GM18498 (cell line): Measurements from ENCODE around the gene MYO15A.

Source experiments
- ATAC-seq: cut with Tn5 transposase; IDR thresholded peaks from one replicate; pipeline ENCODE4 v1.9.1; 2021; ENCODE audit warnings: mild to moderate bottlenecking, moderate library complexity; ENCODE audit not compliant: unreplicated experiment

The MYO15A gene

GRCh38 chr17:18122990-18123753, 14.6 kb downstream of the MYO15A start:
- ATAC-seq: no peak

DNA sequence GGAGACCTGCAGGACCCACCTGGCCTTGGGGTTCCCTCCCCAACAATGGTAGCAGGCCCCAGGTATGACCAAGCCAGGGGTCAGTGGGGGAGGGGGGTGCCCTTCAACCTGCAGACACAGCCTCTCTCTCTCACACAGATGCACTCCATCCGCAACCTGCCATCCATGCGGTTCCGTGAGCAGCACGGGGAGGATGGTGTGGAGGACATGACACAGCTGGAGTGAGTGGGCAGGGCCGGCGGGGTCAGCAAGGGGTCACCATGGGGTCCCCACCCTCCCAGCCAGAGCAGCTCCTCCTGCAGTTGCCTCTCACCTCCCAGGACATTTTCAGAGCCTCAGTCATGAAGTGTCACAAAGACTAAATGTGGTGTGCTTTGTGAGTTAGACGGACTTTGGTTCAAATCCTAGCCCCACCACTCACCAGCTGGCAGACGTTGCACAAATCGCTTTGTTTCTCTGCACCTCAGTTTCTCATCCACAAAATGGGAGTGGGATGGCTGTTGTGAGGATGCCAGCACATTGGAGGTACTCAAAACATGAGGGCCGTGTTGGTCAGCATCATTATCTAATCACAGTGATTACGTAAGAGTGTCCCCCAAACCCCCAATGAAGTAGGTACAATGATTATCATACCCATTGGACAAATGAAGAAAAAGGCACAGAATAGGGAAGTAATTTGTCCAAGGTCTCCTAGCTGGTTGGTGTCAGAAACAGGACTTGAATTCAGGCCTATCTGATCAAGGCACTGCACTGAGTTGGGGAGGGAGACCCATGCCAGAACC, 16.0 kb downstream of the MYO15A start:
- no peak for ATAC-seq

- no peak for ATAC-seq
Observed at GRCh38 chr17:18129041-18129502, 20.5 kb downstream of the MYO15A start.

DNA sequence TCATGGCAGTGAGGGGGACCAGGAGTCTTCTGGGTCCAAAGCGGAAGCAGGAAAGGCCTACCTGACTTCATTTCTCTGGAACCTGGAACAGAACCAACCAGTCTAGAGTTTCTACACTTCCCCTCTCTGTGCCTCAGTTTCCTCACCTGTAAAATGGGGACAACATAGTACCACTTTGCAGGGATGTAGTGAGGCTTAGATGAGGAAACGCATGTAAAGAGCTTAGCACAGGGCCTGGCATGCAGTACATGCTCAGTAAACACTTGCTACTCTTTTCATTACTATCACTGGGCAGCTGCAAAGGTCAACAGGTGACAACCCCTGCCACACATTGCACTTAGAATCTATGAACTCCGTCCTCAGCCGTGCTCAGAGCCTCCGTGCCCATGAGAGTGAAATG, 24.2 kb downstream of the MYO15A start:
- ATAC-seq: no peak

- ATAC-seq: no peak
Observed at GRCh38 chr17:18136357-18136756, 27.8 kb downstream of the MYO15A start.

DNA sequence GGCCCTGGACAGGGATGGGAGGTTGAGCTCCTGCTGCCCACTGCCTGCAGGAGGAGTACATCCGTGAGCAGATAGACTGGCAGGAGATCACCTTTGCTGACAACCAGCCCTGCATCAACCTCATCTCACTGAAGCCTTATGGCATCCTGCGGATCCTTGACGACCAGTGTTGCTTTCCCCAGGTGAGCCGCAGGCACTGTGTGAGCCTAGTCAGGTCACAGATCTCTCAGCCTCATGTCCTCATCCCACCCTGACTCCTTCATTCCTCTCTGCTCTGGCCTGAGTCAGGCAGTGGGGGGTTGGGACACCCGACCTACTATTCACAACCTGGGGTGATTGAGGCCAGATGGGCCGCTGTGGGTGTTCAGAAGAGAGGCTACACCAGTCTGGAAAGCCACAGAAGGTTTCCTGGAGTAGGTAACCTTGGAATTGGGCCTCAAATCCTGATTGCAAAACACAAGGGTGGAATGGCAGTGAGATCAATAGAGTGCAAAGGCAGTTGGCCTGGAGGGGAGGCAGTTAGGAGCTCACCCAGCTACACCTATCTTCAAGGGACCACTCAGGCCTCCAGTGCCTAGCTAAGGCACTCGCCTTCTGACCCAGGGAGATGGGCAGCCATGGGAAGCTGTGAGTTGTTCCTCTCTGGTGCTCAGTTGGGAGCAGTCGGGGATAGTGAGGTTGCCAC, 29.7 kb downstream of the MYO15A start:
- ATAC-seq: no peak

GRCh38 chr17:18139092-18139491, 30.5 kb downstream of the MYO15A start:
- no peak for ATAC-seq

DNA sequence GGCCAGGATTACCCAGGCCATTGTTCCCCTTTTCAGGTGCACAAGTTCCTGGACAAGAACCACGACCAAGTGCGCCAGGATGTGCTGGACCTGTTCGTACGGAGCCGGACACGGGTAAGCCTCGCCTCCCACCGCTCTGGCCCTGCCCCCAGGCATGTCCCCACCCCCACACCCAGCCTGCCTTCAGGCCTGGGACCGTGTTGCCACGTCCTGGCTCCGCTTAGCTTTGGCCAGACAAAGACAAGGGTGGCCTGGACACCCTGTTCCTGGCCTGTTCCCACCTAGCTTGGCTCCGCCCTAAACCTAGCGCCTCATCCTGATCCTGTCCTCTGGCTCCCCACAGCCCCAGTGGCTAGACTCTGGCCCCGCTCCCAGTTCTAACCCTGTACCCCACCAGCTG, 30.9 kb downstream of the MYO15A start:
- no peak for ATAC-seq

- ATAC-seq: no peak
Observed at GRCh38 chr17:18139949-18140348, 31.4 kb downstream of the MYO15A start.

DNA sequence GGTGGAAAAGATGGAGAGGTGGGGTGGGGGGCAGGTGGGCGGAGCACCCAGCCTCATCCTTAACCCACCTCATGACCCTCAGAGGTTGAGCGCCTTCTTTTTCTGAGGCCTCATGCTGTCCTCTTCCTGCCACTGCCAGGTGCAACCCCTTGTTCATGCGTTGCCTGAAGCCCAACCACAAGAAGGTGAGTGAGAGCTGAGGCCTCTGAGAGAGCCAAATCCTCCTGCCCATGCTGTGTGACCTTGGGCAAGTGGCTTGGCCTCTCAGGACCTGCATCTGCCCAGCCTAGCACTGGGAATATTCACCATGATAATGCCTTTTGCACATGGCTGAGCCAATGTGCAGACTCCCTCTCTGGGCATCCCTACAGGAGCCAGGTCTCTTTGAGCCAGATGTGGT, 32.1 kb downstream of the MYO15A start:
- no peak for ATAC-seq

DNA sequence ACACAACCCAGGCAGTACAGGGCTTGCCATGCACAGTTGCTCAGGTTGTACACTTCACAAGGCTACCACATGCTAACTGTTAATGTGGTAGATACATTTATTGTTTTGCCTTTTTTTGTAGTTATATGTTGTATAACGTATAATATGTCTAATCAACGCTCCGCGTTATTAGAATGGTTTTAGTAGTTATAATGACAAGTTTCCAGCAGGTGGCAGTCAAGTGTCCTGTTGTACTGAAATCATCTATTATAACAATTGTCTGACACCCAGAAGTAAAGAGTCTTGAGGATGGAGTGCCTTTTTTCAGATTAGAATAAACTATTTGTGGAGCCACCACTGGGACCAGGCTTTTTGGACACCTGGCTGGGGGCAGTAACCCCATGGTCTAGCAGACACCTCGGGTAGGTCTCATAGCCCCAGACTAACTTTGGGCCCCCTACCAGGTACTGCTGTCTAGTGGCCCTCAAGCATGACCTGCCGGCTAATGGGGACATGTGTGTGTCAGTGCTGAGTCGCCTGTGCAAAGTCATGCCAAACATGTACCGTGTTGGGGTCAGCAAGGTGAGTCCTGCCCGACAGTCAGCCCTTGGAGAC, 32.8 kb downstream of the MYO15A start:
- no peak for ATAC-seq

DNA sequence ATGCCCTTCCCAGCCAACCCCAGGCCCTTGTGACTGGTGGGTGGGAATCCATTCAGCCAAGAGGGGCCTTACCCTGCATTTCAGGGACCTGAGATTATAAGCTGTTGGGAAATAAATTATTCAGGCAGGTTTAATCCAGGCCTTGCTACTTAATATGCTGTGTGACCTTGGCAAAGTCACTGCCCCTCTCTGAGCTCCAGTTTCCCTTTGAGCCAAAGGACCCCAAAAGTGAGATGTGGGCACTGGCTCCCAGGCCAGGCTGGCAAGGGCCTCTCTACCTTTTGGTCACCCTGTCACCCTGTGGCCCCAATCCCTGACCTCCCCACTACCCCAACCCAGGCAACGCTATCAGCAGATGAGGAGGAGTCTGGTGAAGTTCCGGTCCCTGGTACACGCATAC, 33.9 kb downstream of the MYO15A start:
- no peak for ATAC-seq

- ATAC-seq: no peak
Observed at GRCh38 chr17:18143044-18143936, 34.7 kb downstream of the MYO15A start.

GRCh38 chr17:18144261-18144660, 35.7 kb downstream of the MYO15A start:
- no peak for ATAC-seq

- ATAC-seq: no peak
Observed at GRCh38 chr17:18144855-18145254, 36.3 kb downstream of the MYO15A start.

GRCh38 chr17:18145811-18146210, 37.3 kb downstream of the MYO15A start:
- no peak for ATAC-seq

DNA sequence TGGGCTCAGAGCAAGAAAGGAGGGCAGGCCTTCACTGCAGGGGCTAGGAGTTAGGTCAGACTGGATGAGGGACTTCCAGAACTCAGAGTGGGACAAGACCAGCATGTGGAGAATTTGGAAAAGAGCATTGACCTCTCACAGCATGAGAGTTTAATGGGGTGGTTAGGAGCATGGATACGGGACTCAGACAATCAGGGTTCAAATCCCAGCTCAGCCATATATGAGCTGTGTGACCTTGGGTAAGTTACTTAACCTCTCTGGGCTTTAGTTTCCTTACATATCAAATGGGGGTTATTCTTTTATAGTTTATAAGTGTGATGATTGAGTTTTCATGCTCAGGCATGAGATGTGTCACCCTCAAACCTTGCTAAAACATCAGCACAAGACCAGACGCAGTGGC, 37.7 kb downstream of the MYO15A start:
- ATAC-seq: no peak

- ATAC-seq: no peak
Observed at GRCh38 chr17:18146980-18147379, 38.4 kb downstream of the MYO15A start.

DNA sequence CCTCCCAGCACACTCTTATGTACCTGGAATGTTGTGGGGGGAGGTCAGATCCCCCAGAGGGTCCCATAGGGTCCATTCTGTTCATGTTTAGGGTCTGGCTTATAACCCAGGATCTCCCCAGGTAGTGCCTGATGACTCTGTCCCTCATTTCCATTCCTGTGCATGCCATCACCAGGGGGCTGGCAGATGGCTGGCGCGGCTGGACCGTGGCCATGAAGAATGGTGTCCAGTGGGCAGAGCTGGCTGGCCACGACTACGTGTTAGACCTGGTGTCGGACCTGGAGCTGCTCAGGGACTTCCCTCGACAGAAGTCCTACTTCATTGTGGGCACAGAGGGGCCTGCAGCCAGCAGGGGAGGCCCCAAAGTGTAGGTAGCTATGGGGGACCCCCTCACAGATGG, 40.0 kb downstream of the MYO15A start:
- no peak for ATAC-seq

GRCh38 chr17:18151290-18151689, 42.7 kb downstream of the MYO15A start:
- ATAC-seq: no peak
